GM12864 (cell line): ENCODE results near the gene ALPL.
"Not testable (repeated sequence)": the region's sequence is repeated elsewhere in the genome, so short reads cannot be mapped to it uniquely, and the experiment has no call there.

Experiments
- DNase-seq: peaks from one replicate; pipeline ENCODE4 v3.0.0-alpha.2; 2011; ENCODE audit warnings: low read depth
- H3K4me3 ChIP-seq: 2 replicates; pipeline ENCODE4 v1.5.1; 2011; ENCODE audit warnings: mild to moderate bottlenecking, low read depth, low read length, control low read depth
- CTCF ChIP-seq: IDR thresholded peaks from 2 replicates; pipeline ENCODE4 v1.5.1; 2011; ENCODE audit warnings: low read depth, mild to moderate bottlenecking, moderate library complexity, low read length, control low read depth, inconsistent platforms; ENCODE audit errors: missing control alignments

The ALPL gene

GRCh38 chr1:21517161-21517589 lies 8.0 kb downstream of the ALPL start:
- H3K4me3 ChIP-seq = no peak overlapping the region
- TF ChIP-seq CTCF = no peak
- DNase-seq = no peak

GRCh38 chr1:21517660-21518480 lies 8.6 kb downstream of the ALPL start:
- TF ChIP-seq CTCF = no peak
- no peak overlapping the region for H3K4me3 ChIP-seq
- no peak for DNase-seq

GRCh38 chr1:21518774-21519455 lies 9.7 kb downstream of the ALPL start:
- H3K4me3 ChIP-seq = no peak overlapping the region
- DNase-seq = no peak
- no peak for TF ChIP-seq CTCF

GRCh38 chr1:21519486-21520070 lies 10.4 kb downstream of the ALPL start:
- not testable (repeated sequence) for DNase-seq, H3K4me3 ChIP-seq

- H3K4me3 ChIP-seq = no peak overlapping the region
- no peak for DNase-seq
Measured at GRCh38 chr1:21520899-21521716, 11.9 kb downstream of the ALPL start.

GRCh38 chr1:21521717-21522060 lies 12.5 kb downstream of the ALPL start:
- no peak overlapping the region for H3K4me3 ChIP-seq
- TF ChIP-seq CTCF = no peak
- no peak for DNase-seq

More at GRCh38 chr1:21520899-21521716, 11.9 kb downstream of the ALPL start:
- no peak for TF ChIP-seq CTCF

GRCh38 chr1:21522525-21523038 lies 13.4 kb downstream of the ALPL start:
- DNase-seq = no peak
- H3K4me3 ChIP-seq = no peak overlapping the region
- TF ChIP-seq CTCF = no peak
